Heart left ventricle (tissue), 13 donors: ENCODE results near the gene CAMSAP2.

Experiments used
- POLR2A ChIP-seq, 2 donors: fragments of 450-650 bp; IDR thresholded peaks; one replicate each; pipeline ENCODE4 v1.6.1; 2017; ENCODE audit warnings: antibody characterized with exemption in 2 of 2, mild to moderate bottlenecking in 2 of 2, moderate library complexity in 2 of 2
- TF ChIP-seq, protein P1 (sequence below), 12 donors: fragments of 200-600 bp; sonication (generic) in 4 of 12; IDR thresholded peaks; one replicate each; pipeline versions ENCODE4 v1.5.0 to v1.8.0; 2018 to 2022; ENCODE audit warnings: antibody characterized with exemption in 12 of 12, mild to moderate bottlenecking in 5 of 12
- donor health status: ischemic (EF 13 %, LVEDD 7.1; RV severe dilation, severe dysfunction).
- donor health status: DM: no; HTN: yes; CAD: no.
- donor health status: DM: no; HTN: no; CAD: no.
- donor health status: ischemic (EF 25% LVEDD 6.9; RV normal size, moderate dysfunction).
- donor health status: ischemic (EF 25% LVEDD 5.7; RV mildly dilated, moderate dysfunction).
- donor health status: ischemic (EF 35%, LVEDD 5.7; RV mildly dilated, moderate dysfunction).
- donor health status: nonischemic (EF 11% LVEDD 7.7; RV severe dilation, severe dysfunction).
- donor health status: DM: yes; HTN: yes; CAD: no.
- donor health status: PGD.
- donor health status: ischemic (EF 29% LVEDD 5.4; RV normal size, mild dysfunction).
- donor health status: nonischemic (EF 23%, LVEDD 6.1; RV moderate dilation, normal function).

DNA sequence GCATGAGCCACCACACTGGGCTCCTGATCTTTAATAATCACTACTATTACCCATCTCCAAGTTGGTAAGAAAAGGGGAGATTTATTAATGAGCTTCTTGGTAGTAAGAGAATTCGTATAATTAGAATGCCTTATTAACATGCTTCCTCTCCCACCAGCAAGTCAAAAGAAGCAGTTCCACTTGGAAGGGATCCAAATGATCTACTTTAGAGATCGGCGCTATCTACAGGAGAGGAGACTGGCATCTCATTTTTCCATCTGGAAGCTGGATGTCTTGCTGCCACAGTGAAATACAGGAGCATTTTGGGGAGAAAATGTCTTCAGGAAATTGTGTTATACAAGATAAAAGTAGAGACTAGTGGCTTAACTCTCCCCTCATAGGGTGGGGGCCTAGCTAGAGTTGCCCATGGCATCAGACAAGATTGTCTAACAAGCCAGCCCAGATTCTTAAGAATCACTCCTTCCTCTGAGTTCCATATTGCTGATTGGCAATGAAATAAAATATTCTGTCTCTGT is 33.6 kb upstream of the CAMSAP2 start:
- TF ChIP-seq, protein P1, sequence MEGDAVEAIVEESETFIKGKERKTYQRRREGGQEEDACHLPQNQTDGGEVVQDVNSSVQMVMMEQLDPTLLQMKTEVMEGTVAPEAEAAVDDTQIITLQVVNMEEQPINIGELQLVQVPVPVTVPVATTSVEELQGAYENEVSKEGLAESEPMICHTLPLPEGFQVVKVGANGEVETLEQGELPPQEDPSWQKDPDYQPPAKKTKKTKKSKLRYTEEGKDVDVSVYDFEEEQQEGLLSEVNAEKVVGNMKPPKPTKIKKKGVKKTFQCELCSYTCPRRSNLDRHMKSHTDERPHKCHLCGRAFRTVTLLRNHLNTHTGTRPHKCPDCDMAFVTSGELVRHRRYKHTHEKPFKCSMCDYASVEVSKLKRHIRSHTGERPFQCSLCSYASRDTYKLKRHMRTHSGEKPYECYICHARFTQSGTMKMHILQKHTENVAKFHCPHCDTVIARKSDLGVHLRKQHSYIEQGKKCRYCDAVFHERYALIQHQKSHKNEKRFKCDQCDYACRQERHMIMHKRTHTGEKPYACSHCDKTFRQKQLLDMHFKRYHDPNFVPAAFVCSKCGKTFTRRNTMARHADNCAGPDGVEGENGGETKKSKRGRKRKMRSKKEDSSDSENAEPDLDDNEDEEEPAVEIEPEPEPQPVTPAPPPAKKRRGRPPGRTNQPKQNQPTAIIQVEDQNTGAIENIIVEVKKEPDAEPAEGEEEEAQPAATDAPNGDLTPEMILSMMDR (IDR thresholded peaks at IDR 0.05): no peak
- no peak for TF ChIP-seq POLR2A (IDR thresholded peaks at IDR 0.05)
